CD4-positive, alpha-beta T cell treated with Interleukin-1 beta for 1 hour (primary cell): ENCODE data around the gene HES7.
"Not testable (repeated sequence)": the region's sequence is repeated elsewhere in the genome, so short reads cannot be mapped to it uniquely, and the experiment has no call there.

Experiments
- DNase-seq, 2 donors: peaks; one replicate each; pipeline ENCODE4 v3.0.0-alpha.2; 2020 to 2022

HES7 gene

GRCh38 chr17:8096541-8096940, 27.4 kb downstream of the HES7 start:
- no peak for DNase-seq

GRCh38 chr17:8095361-8095760, 28.5 kb downstream of the HES7 start:
- no peak for DNase-seq

- DNase-seq = peak in 1 of 2 donors; percentile 47
Measured at GRCh38 chr17:8091033-8091687, 32.7 kb downstream of the HES7 start.

GRCh38 chr17:8089728-8090127, 34.2 kb downstream of the HES7 start:
- no peak for DNase-seq

- DNase-seq = no peak
Measured at GRCh38 chr17:8087952-8088230, 36.0 kb downstream of the HES7 start.

GRCh38 chr17:8087075-8087951, 36.6 kb downstream of the HES7 start, which contains the start of gene ALOX12B:
Gene ALOX12B (minus strand): TSS chr17:8087716. CDS start chr17:8087442, 274 bp downstream.
- DNase-seq = no peak

GRCh38 chr17:8084250-8084649, 39.7 kb downstream of the HES7 start:
- DNase-seq = no peak

GRCh38 chr17:8082292-8082691, 41.6 kb downstream of the HES7 start:
- no peak for DNase-seq

GRCh38 chr17:8081876-8082275, 42.0 kb downstream of the HES7 start:
- DNase-seq = no peak

GRCh38 chr17:8080799-8081219, 43.1 kb downstream of the HES7 start:
- DNase-seq = no peak

GRCh38 chr17:8080208-8080798, 43.6 kb downstream of the HES7 start:
- no peak for DNase-seq

- DNase-seq = peak; percentile 80 to 82
Measured at GRCh38 chr17:8079291-8080207, 44.4 kb downstream of the HES7 start.

- not testable (repeated sequence) for DNase-seq
Measured at GRCh38 chr17:8077939-8078338, 46.0 kb downstream of the HES7 start.

- no peak for DNase-seq
Measured at GRCh38 chr17:8076502-8077266, 47.2 kb downstream of the HES7 start.

GRCh38 chr17:8075574-8076342, 48.1 kb downstream of the HES7 start:
- no peak for DNase-seq

GRCh38 chr17:8075081-8075480, 48.8 kb downstream of the HES7 start:
- no peak for DNase-seq

GRCh38 chr17:8074554-8074953, 49.4 kb downstream of the HES7 start:
- no peak for DNase-seq

GRCh38 chr17:8073627-8074484, 50.0 kb downstream of the HES7 start:
- DNase-seq = peak; percentile 88 to 90

- peak; percentile 24 to 40 for DNase-seq
Measured at GRCh38 chr17:8072729-8073461, 51.0 kb downstream of the HES7 start.

GRCh38 chr17:8072341-8072728, 51.6 kb downstream of the HES7 start:
- no peak for DNase-seq
